ENCODE data around the gene DYTN. TPM values are rescaled to one million over a fixed set of nuclear protein-coding genes. Genes with fewer than 3 reads are reported as not detected.

Gene DYTN
- total RNA-seq, 1 experiment from 2014 or later: not detected

GRCh38 chr2:206619011-206619410 is 99.2 kb downstream of the DYTN start:
- no peak overlapping the region for H3K27ac Mint-ChIP-seq
- ChIA-PET CTCF (no interaction called here), POLR2A (no interaction called here)
- no peak for DNase-seq (ENCODE audit: low spot score)
- no peaks in the 10 kb centered on the region for H3K9me3 Mint-ChIP-seq
- no peak overlapping the region for H3K4me3 Mint-ChIP-seq
- no peak for ATAC-seq
- TF ChIP-seq PREB (CRISPR knock-in tag; IDR thresholded peaks at IDR 0.05; ENCODE audit: borderline replicate concordance) (no peak), SP1 (CRISPR knock-in tag; conservative IDR thresholded peaks at IDR 0.05) (no peak), NFE2L1 (CRISPR knock-in tag; IDR thresholded peaks at IDR 0.05) (no peak), CDX4 (CRISPR knock-in tag; IDR thresholded peaks at IDR 0.05; ENCODE audit: borderline replicate concordance) (no peak), ZNF281 (CRISPR knock-in tag; IDR thresholded peaks at IDR 0.05) (no peak), MAX (CRISPR knock-in tag; IDR thresholded peaks at IDR 0.05) (no peak), ZNF263 (CRISPR knock-in tag; IDR thresholded peaks at IDR 0.05; ENCODE audit: low read depth) (no peak), CREB1 (CRISPR knock-in tag; IDR thresholded peaks at IDR 0.05) (no peak), ZNF512 (CRISPR knock-in tag; IDR thresholded peaks at IDR 0.05; ENCODE audit: borderline replicate concordance) (no peak)
- H3K4me1 Mint-ChIP-seq: no peaks in the 10 kb centered on the region
- no peaks in the 10 kb centered on the region for H3K27me3 Mint-ChIP-seq (ENCODE audit: low read depth)
- H3K36me3 Mint-ChIP-seq: no peaks in the 10 kb centered on the region

GRCh38 chr2:206616151-206616550 is 102.0 kb downstream of the DYTN start:
- DNase-seq (ENCODE audit: low spot score) (no peak), ATAC-seq (no peak)
- TF ChIP-seq PREB (CRISPR knock-in tag; IDR thresholded peaks at IDR 0.05; ENCODE audit: borderline replicate concordance) (no peak), PRDM15 (CRISPR knock-in tag; IDR thresholded peaks at IDR 0.05) (no peak), SP1 (CRISPR knock-in tag; conservative IDR thresholded peaks at IDR 0.05) (no peak), ZNF263 (CRISPR knock-in tag; IDR thresholded peaks at IDR 0.05; ENCODE audit: low read depth) (no peak), PRRX2 (CRISPR knock-in tag; IDR thresholded peaks at IDR 0.05) (no peak), SMAD4 (CRISPR knock-in tag; IDR thresholded peaks at IDR 0.05) (no peak)
- Mint-ChIP-seq H3K4me3 (no peak overlapping the region), H3K36me3 (peaks cover 4% of the 10 kb centered on the region; the same call in 1 of the 2 replicates), H3K9me3 (0 out of 2 replicates have a peak, but pooled peaks cover 3% of the 10 kb centered on the region), H3K27ac (no peak overlapping the region), H3K27me3 (ENCODE audit: low read depth) (no peaks in the 10 kb centered on the region), H3K4me1 (0 out of 2 replicates have a peak, but pooled peaks cover 4% of the 10 kb centered on the region)
- POLR2A ChIA-PET: no interaction called here
- CTCF ChIA-PET: interaction anchor here (2.3 kb wide), 1 partner anchor 224 kb away, joined by 6 read pairs; no protein-coding TSS in a partner anchor
